Adipocyte (in vitro differentiated cells): ENCODE data around the gene TEPSIN.
"Not testable (repeated sequence)": the region's sequence is repeated elsewhere in the genome, so short reads cannot be mapped to it uniquely, and the experiment has no call there.

Experiments used
- DNase-seq: peaks from one replicate; pipeline ENCODE4 v3.0.0-alpha.2; 2015; ENCODE audit warnings: low read depth
- H3K27me3 ChIP-seq: replicated peaks from 2 replicates; pipeline ENCODE4 v1.7.0; 2013; ENCODE audit warnings: mild to moderate bottlenecking, low read length, moderate library complexity; ENCODE audit not compliant: control insufficient read depth, insufficient read depth
- H3K36me3 ChIP-seq: 2 replicates; pipeline ENCODE4 v1.7.0; 2013; ENCODE audit warnings: low read length, mild to moderate bottlenecking, moderate library complexity; ENCODE audit not compliant: control insufficient read depth, insufficient read depth, severe bottlenecking
- H3K4me1 ChIP-seq: 2 replicates; pipeline ENCODE4 v1.7.0; 2013; ENCODE audit warnings: mild to moderate bottlenecking, low read length, moderate library complexity; ENCODE audit not compliant: control insufficient read depth, insufficient read depth
- H3K4me3 ChIP-seq: 2 replicates; pipeline ENCODE4 v1.7.0; 2013; ENCODE audit warnings: mild to moderate bottlenecking, low read length, moderate library complexity
- H3K9ac ChIP-seq: 2 replicates; pipeline ENCODE4 v1.7.0; 2013; ENCODE audit warnings: mild to moderate bottlenecking, low read length, moderate library complexity
- H3K9me3 ChIP-seq: 2 replicates; pipeline ENCODE4 v1.7.0; 2013; ENCODE audit warnings: mild to moderate bottlenecking, low read length, moderate library complexity; ENCODE audit not compliant: control insufficient read depth

Gene TEPSIN

GRCh38 chr17:81232616-81233241 lies 6.1 kb downstream of the TEPSIN start:
- DNase-seq, result no peak
- no peaks in the 10 kb centered on the region for H3K27me3 ChIP-seq
- no peaks in the 10 kb centered on the region for H3K9me3 ChIP-seq
- H3K36me3 ChIP-seq, result peaks cover 38% of the 10 kb centered on the region
- H3K4me3 ChIP-seq, result no peak overlapping the region
- no peak overlapping the region for H3K9ac ChIP-seq
- H3K4me1 ChIP-seq, result peaks cover 7% of the 10 kb centered on the region

DNA sequence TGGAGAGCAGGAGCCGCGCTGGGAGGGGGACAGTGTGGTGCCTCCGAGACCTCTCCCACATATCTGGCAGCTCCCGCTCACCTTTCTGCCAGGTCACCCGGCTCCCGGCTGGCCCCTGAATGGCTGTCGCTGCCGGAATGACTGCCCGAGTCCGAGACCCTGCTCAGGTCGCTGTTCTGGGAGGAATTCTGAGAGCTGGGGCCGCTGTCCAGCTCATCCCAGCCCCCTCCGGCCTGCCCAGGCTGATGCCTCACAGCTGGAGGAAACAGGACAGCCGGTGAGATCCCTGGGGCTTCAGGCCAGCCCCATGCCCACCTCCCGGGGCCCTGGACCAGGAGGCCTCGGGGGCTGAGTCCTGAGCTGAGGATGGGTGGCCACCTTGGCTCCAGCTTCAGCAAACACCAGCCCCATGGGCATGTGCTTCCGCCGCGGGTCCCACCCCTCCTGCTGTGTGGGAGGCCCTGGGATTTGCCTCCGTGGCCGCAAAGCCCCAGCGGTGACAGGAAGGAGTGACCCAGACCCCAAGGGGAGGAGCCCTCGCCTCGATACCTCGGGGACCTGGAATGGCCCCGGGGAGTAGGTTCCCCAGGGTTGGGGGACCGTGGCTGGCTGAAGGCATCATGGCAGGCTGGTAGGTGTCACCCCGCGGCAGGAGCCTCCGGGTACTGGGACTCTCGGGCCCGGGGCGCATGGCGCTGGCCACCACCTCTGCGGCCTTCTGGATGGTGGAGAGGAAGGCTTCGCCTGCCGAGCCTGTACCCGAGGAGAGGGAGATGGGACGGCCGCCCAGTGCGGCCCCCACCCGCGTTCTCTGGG lies 6.9 kb downstream of the TEPSIN start:
- no peaks in the 10 kb centered on the region for H3K4me1 ChIP-seq
- H3K4me3 ChIP-seq, result no peak overlapping the region
- H3K9me3 ChIP-seq, result peaks cover 2% of the 10 kb centered on the region
- H3K36me3 ChIP-seq, result peaks cover 38% of the 10 kb centered on the region
- H3K27me3 ChIP-seq, result no peaks in the 10 kb centered on the region
- DNase-seq, result no peak
- H3K9ac ChIP-seq, result no peak overlapping the region

- DNase-seq, result no peak
- Histone ChIP-seq H3K9me3 (peaks cover 3% of the 10 kb centered on the region), H3K4me3 (no peak overlapping the region), H3K9ac (no peak overlapping the region), H3K27me3 (no peaks in the 10 kb centered on the region), H3K36me3 (peaks cover 38% of the 10 kb centered on the region), H3K4me1 (no peaks in the 10 kb centered on the region)
Measured at GRCh38 chr17:81231121-81231645, 7.7 kb downstream of the TEPSIN start.

DNA sequence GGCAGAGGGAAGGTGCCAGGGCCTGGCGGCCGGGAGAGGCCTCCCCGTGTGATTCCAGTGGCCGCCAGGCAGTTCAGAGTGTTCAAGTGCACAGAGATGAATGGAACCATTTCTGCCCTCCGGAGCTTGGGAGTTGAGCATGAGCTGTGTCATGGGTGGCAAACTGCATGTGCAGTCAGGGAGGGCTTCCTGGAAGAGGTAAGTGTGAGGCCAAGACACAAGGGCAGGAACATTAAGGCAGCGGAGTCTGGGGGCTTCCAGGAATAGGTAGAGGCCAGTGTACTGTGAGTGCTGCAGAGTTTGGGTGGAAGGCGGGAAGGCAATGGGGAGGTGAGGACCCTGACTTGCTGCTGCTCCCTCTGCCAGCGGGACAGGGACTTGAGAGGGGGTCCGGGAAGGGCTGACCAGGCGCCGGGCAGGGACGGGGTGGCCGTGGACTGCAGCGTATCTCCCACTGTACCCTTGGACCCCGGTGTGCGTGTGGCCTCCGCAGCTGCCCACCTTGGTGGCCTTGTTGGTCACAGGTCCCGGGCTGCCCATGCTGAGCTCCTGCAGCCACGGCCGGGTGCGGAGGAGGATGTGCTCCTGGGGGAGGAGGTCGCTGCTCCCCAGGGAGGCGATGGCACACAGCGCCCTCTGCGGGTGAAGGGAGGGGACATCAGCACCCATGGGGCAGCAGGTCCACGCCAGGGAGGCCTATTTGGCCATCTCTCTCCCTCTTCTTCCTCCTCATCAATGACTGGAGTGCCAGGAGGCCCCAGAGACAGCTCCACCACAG lies 8.6 kb downstream of the TEPSIN start:
- no peak for DNase-seq
- no peaks in the 10 kb centered on the region for H3K27me3 ChIP-seq

GRCh38 chr17:81229666-81229920 lies 9.3 kb downstream of the TEPSIN start:
- H3K4me3 ChIP-seq, result no peak overlapping the region
- H3K9me3 ChIP-seq, result peaks cover 3% of the 10 kb centered on the region
- no peak overlapping the region for H3K9ac ChIP-seq
- H3K36me3 ChIP-seq, result peaks cover 38% of the 10 kb centered on the region
- no peaks in the 10 kb centered on the region for H3K4me1 ChIP-seq
- DNase-seq, result no peak
- no peaks in the 10 kb centered on the region for H3K27me3 ChIP-seq

More for the DNA sequence above, 8.6 kb downstream of the TEPSIN start:
- no peaks in the 10 kb centered on the region for H3K4me1 ChIP-seq
- peaks cover 3% of the 10 kb centered on the region for H3K9me3 ChIP-seq
- no peak overlapping the region for H3K4me3 ChIP-seq
- H3K9ac ChIP-seq, result no peak overlapping the region
- peaks cover 38% of the 10 kb centered on the region for H3K36me3 ChIP-seq

GRCh38 chr17:81228834-81229665 lies 9.8 kb downstream of the TEPSIN start:
- Histone ChIP-seq H3K27me3 (no peaks in the 10 kb centered on the region), H3K4me3 (no peak overlapping the region), H3K9ac (no peak overlapping the region), H3K36me3 (peaks cover 38% of the 10 kb centered on the region), H3K4me1 (no peaks in the 10 kb centered on the region), H3K9me3 (peaks cover 3% of the 10 kb centered on the region)
- no peak for DNase-seq

GRCh38 chr17:81228420-81228819 lies 10.4 kb downstream of the TEPSIN start:
- Histone ChIP-seq H3K4me3 (no peak overlapping the region), H3K27me3 (no peaks in the 10 kb centered on the region), H3K4me1 (peaks cover 4% of the 10 kb centered on the region), H3K36me3 (peaks cover 38% of the 10 kb centered on the region), H3K9me3 (peaks cover 3% of the 10 kb centered on the region), H3K9ac (no peak overlapping the region)
- DNase-seq, result no peak

GRCh38 chr17:81227630-81228029 lies 11.2 kb downstream of the TEPSIN start:
- DNase-seq, result not testable (repeated sequence)

GRCh38 chr17:81223762-81224130 lies 15.1 kb downstream of the TEPSIN start:
- Histone ChIP-seq H3K4me1 (peaks cover 13% of the 10 kb centered on the region), H3K27me3 (no peaks in the 10 kb centered on the region), H3K9ac (peak overlapping the region; percentile 52), H3K36me3 (peaks cover 1% of the 10 kb centered on the region), H3K9me3 (peaks cover 3% of the 10 kb centered on the region), H3K4me3 (peak overlapping the region; percentile 81)
- peak; percentile 2 for DNase-seq

More at GRCh38 chr17:81227630-81228029, 11.2 kb downstream of the TEPSIN start:
- H3K9ac ChIP-seq, H3K27me3 ChIP-seq, H3K9me3 ChIP-seq, H3K4me1 ChIP-seq, H3K4me3 ChIP-seq: not testable (repeated sequence)
- H3K36me3 ChIP-seq, result peaks cover 30% of the 10 kb centered on the region

DNA sequence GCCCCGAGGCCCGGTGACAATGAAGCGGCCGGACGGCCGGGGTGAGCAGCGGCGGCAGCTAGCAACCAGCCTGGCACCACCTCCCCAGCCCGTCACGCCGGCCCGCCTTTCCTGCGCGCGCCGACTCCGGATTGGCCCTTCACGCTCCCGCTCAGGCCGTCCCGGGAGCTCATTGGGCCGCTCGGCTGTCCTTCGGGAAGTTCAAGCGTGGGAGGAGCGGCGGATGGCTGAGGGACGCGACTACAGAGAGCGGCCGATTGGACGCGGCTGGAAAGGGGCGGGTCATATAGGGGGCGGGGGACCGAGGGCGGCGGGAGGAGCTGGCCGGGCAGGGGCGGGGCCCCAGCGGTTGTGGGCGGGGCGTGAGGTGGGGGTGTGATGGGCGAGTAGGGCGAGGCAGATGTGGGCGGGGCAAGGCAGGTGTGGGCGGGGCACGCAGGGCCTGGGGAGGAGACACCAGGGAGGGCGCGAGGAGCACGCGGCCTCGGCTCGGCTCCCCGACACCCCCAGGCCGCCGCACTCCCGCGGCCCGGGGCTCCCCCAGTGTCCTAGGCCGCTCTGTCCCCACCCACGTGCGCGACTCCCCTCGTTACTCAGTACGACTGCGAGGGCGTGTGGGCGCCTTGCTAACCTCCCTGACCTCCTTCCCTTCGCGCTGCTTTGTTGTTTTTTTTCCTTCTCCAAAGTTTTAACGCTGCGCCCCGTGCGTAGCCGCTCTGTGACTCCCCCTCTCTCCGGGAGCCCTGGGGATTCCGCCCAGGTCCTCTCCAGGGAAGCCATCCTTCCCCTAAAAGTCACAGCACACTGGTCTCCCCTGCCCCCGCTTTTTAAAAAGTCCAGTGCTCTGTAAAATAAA lies 15.7 kb downstream of the TEPSIN start, which contains the start of gene CEP131:
Gene CEP131 (minus strand): TSS at position 60 of the 856 bp plus-strand sequence. CDS start 2,909 bp downstream, outside the sequence.
- DNase-seq, result peak; percentile 100
- Histone ChIP-seq H3K27me3 (no peaks in the 10 kb centered on the region), H3K36me3 (no peaks in the 10 kb centered on the region), H3K4me3 (peak within 1 kb of the TSS; percentile 82), H3K9me3 (peaks cover 3% of the 10 kb centered on the region), H3K4me1 (peaks cover 13% of the 10 kb centered on the region), H3K9ac (peak within 1 kb of the TSS; percentile 79)
